AG04449 (cell line): ENCODE data around the gene PCBP3.
"Not testable (repeated sequence)": the region's sequence is repeated elsewhere in the genome, so short reads cannot be mapped to it uniquely, and the experiment has no call there.

Source experiments
- CTCF ChIA-PET: fragments of 350-600 bp; formaldehyde crosslinking; extraction: SDS; loops from one replicate; lab custom pipeline; 2021; ENCODE audit warnings: antibody characterized with exemption; lab: Yijun Ruan, JAX
- POLR2A ChIA-PET: fragments of 400-600, 350-600 bp; formaldehyde crosslinking; extraction: SDS; loops from one replicate; lab custom pipeline; 2020; ENCODE audit warnings: antibody characterized with exemption, inconsistent platforms; lab: Yijun Ruan, JAX
- DNase-seq: peaks from one replicate; pipeline ENCODE4 v3.0.0-alpha.2; 2010; ENCODE audit warnings: low read depth, low spot score
- H3K4me3 ChIP-seq: 2 replicates; pipeline ENCODE4 v1.5.1; 2011; ENCODE audit warnings: low read depth, mild to moderate bottlenecking, control low read depth, low read length
- CTCF ChIP-seq: IDR thresholded peaks from one replicate; pipeline ENCODE4 v1.5.1; 2011; ENCODE audit warnings: mild to moderate bottlenecking, moderate library complexity, low read length, control low read depth, inconsistent platforms; ENCODE audit not compliant: insufficient read depth; ENCODE audit errors: missing control alignments

The PCBP3 gene

DNA sequence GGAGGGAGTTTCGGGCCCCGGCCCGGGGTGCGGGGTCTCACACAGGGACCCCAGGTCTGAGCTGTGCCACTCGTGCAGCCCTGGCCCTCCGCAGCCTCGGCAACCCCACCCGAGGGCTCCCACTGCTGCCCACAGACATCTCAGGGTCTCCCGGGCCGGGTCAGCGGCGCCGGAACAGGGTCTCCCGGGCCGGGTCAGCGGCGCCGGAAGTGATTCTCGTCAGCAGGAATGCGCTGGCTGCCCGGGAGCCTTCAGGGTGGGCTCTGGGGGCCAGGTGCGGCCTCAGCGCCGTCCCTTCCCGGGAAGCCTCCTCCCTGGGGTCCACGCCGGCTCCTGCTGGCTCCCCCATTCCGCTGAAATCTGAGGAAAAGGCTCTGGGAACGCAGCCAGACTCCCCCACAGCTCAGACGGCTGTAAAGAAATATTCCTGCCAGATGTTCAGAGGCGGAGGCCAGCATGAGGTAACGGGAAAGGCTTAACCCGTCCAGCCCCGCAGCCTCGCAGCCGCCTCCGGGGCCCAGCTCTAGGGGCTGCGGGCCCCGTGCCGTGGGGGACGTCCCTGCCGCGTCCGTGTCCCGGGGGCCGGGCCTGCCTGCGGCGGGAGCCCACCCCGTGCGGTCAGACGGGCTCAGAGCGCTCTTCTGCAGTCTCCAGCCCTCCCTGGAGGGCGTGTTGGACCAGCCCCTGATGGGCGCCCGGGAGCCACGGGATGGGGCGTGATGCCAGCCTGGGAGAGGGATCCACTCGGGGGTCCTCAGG lies 329.4 kb downstream of the PCBP3 start:
- H3K4me3 ChIP-seq = peak overlapping the region; percentile 42
- no peak for DNase-seq
- POLR2A ChIA-PET = interaction anchor here (0.6 to 2.8 kb wide), 16 partner anchors 9 to 171 kb away, joined by 3 to 26 read pairs (median 4); partner anchors contain the start of genes COL6A1 and COL6A2
- TF ChIP-seq CTCF = no peak
- CTCF ChIA-PET = interaction anchor here (0.6 to 5.6 kb wide), 33 partner anchors 8 to 285 kb away, joined by 3 to 73 read pairs (median 4); partner anchors contain the start of genes COL6A1 and COL6A2

DNA sequence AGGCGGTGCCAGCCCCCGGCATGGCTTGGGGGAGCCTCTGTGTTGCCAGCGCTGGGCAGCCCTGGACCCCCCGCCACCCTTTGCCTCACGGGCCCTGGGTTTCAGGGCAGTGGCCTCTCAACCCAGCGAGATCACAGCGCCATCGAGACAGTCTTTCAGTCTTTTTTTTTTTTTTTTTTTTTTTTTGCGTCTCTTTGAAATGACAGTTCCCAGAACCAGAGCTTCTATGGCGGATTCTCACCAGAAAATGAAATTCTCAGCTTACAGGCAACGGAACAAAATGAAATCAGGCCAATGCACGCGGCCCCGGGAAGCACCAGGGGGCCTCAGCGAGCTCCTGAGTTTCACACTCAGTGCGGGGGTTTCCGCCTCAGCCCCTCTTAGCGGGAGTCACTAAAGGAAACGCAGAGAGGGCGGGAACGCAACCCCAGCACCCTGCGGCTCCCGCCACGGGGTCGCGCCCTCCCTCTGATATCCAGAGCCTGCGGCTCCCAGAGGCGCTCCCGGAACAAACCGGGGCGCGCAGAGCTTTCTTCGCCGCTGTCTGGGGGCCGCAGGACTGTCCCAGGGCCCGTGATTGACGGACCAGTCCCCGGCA lies 330.0 kb downstream of the PCBP3 start:
- peak overlapping the region; percentile 44 for H3K4me3 ChIP-seq
- POLR2A ChIA-PET = interaction anchor here (0.6 to 2.8 kb wide), 16 partner anchors 8 to 170 kb away, joined by 3 to 26 read pairs (median 4); partner anchors contain the start of genes COL6A1 and COL6A2
- DNase-seq = no peak
- CTCF ChIA-PET = interaction anchor here (0.6 to 5.6 kb wide), 34 partner anchors 9 to 285 kb away, joined by 3 to 73 read pairs (median 4); partner anchors contain the start of gene COL6A2
- TF ChIP-seq CTCF = peak; percentile 86

DNA sequence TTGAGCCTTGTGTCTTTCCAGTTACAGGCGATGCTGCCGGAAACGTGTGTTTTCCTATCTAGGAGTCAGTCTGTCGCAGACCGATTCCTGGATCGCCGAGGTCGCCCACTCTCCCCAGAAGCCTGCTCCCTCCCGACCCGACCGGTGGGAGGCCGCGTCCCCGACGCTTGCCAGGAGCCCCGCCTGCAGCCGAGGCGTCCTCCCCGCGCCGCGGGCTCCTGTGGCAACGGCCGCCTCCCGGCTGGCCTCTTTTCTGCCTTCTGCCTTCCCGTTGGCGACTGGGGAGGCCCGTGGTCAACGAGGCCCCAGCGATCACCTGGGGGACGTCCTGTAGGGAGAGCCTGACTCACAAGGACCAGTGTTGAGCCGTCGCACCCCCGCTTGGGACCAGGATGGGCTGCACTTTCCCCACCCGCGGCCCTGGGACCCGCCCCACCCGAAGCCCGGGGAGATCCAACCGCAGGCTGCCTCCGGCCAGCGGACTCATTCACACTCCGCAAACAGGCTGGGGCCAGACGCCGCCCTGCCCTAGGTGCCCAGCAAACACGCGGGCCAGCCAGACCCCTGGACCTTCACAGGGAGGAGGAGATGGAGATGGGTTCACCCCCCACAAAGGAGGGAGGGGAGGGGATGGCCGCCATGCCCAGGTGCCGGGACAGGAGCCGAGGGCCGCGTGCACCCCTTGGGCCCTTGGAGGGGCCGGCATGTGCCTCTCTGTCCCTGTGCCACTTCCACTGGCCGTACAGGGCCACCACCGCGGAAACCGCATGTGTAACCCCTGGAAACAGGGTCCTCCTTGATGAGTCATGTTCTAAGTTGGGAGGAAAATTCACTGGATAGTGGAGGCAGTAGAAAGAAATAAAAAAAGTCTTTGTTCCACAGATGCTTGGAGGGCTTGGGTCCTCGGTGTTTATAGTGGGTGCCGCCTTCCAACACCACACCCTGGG lies 330.8 kb downstream of the PCBP3 start:
- peak overlapping the region; percentile 44 for H3K4me3 ChIP-seq
- ChIA-PET POLR2A (interaction anchor here (0.7 to 2.8 kb wide), 11 partner anchors 7 to 156 kb away, joined by 3 to 26 read pairs (median 7); partner anchors contain the start of gene COL6A1), CTCF (interaction anchor here (0.7 to 5.6 kb wide), 24 partner anchors 10 to 201 kb away, joined by 3 to 73 read pairs (median 6); partner anchors contain the start of gene COL6A2)
- no peak for TF ChIP-seq CTCF
- no peak for DNase-seq

GRCh38 chr21:45975020-45975666 lies 331.6 kb downstream of the PCBP3 start:
- POLR2A ChIA-PET = interaction anchor here (0.7 to 1.0 kb wide), 3 partner anchors 74 to 145 kb away, joined by 3 read pairs; no protein-coding TSS in a partner anchor
- no peak for TF ChIP-seq CTCF
- no peak for DNase-seq
- CTCF ChIA-PET = interaction anchor here (1.3 kb wide), 1 partner anchor 168 kb away, joined by 8 read pairs; no protein-coding TSS in a partner anchor
- H3K4me3 ChIP-seq = peak overlapping the region; percentile 20

- CTCF ChIA-PET = interaction anchor here (1.3 kb wide), 1 partner anchor 167 kb away, joined by 8 read pairs; no protein-coding TSS in a partner anchor
- not testable (repeated sequence) for H3K4me3 ChIP-seq, DNase-seq
- POLR2A ChIA-PET = interaction anchor here (0.7 to 1.0 kb wide), 2 partner anchors 73 to 89 kb away, joined by 3 read pairs; no protein-coding TSS in a partner anchor
Measured at GRCh38 chr21:45975667-45976409, 332.3 kb downstream of the PCBP3 start.
